Tibial artery (tissue), 4 donors: ENCODE measurements around the gene ZNF672.
A peak's percentile ranks its signal among the peaks of the same experiment; 100 is the strongest.

Source experiments
- DNase-seq, 2 donors: peaks; one replicate each; pipeline ENCODE4 v3.0.0-alpha.2; 2019
- H3K27ac ChIP-seq, 2 donors: fragments of 200-600 bp; sonication (generic) in 1 of 2; 1 replicate in 1 of 2; 2 replicates in 1 of 2; pipeline ENCODE4 v1.5.1; 2018 to 2019; ENCODE audit warnings: mild to moderate bottlenecking in 1 of 2
- H3K27me3 ChIP-seq, 2 donors: fragments of 200-600 bp; sonication (generic) in 1 of 2; one replicate each; pipeline versions ENCODE4 v1.5.1 to v1.6.0; 2016 to 2019
- H3K36me3 ChIP-seq, 3 donors: fragments of 200-600 bp; sonication (generic) in 2 of 3; one replicate each; pipeline ENCODE4 v1.5.1; 2016 to 2019; ENCODE audit warnings: mild to moderate bottlenecking in 2 of 3
- H3K4me1 ChIP-seq, 4 donors: fragments of 200-600 bp; sonication (generic) in 2 of 4; 1 replicate in 3 of 4; 2 replicates in 1 of 4; pipeline ENCODE4 v1.5.1; 2016 to 2019
- H3K4me3 ChIP-seq, 2 donors: fragments of 200-600 bp; sonication (generic) in 1 of 2; 1 replicate in 1 of 2; 2 replicates in 1 of 2; pipeline ENCODE4 v1.5.1; 2018 to 2019; ENCODE audit warnings: mild to moderate bottlenecking in 2 of 2
- H3K9me3 ChIP-seq, 3 donors: fragments of 200-600 bp; sonication (generic) in 1 of 3; one replicate each; pipeline ENCODE4 v1.5.1; 2016 to 2019
- intact Hi-C: fragments of 100-400 bp; cut with DNase I; formaldehyde crosslinking; loops from one replicate; pipeline ENCODE4 v1.15.0; 2023; ENCODE audit warnings: low total_unique reads
- TF ChIP-seq, protein P1 (sequence below), 2 experiments: fragments of 200-600 bp in 1 of 2; fragments of 450-650 bp in 1 of 2; IDR thresholded peaks; one replicate each; pipeline ENCODE4 v1.5.1; 2017 to 2019; ENCODE audit warnings: antibody characterized with exemption in 2 of 2, mild to moderate bottlenecking in 1 of 2, moderate library complexity in 1 of 2

ZNF672 gene

DNA sequence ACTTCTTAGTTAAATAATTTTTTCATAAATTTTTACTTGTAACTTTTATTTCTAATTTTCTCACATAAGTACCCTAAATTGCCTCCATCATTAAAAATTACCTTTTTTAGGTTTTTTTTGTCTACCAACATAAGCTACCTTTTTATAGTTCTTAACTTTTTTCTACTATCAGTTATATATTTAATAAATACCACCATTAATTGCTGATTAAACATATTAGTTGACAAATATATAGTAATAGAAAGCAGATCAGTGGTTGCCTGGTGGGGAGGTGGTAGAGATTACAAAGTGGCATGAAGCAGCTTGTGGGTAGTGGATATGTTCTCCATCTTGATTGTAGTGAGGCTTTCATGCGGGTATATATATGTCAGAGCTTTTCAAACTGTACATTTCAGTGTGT is 6.2 kb upstream of the ZNF672 start:
- no peak overlapping the region for H3K27ac ChIP-seq
- no peak for DNase-seq
- peaks cover 0 to 7% (median 3%) of the 10 kb centered on the region in 4 donors for H3K4me1 ChIP-seq
- H3K4me3 ChIP-seq = no peak overlapping the region
- no peaks in the 10 kb centered on the region for H3K9me3 ChIP-seq
- TF ChIP-seq, protein P1, sequence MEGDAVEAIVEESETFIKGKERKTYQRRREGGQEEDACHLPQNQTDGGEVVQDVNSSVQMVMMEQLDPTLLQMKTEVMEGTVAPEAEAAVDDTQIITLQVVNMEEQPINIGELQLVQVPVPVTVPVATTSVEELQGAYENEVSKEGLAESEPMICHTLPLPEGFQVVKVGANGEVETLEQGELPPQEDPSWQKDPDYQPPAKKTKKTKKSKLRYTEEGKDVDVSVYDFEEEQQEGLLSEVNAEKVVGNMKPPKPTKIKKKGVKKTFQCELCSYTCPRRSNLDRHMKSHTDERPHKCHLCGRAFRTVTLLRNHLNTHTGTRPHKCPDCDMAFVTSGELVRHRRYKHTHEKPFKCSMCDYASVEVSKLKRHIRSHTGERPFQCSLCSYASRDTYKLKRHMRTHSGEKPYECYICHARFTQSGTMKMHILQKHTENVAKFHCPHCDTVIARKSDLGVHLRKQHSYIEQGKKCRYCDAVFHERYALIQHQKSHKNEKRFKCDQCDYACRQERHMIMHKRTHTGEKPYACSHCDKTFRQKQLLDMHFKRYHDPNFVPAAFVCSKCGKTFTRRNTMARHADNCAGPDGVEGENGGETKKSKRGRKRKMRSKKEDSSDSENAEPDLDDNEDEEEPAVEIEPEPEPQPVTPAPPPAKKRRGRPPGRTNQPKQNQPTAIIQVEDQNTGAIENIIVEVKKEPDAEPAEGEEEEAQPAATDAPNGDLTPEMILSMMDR (IDR thresholded peaks at IDR 0.05) = no peak
- peaks cover 0 to 2% of the 10 kb centered on the region in 2 donors for H3K27me3 ChIP-seq
- no peaks in the 10 kb centered on the region for H3K36me3 ChIP-seq
- intact Hi-C loops = no loop called here

- intact Hi-C loops = no loop called here
- TF ChIP-seq, protein P1 (IDR thresholded peaks at IDR 0.05) = no peak
- no peaks in the 10 kb centered on the region for H3K9me3 ChIP-seq
- H3K4me3 ChIP-seq = no peak overlapping the region
- H3K27me3 ChIP-seq = peaks cover 0 to 2% of the 10 kb centered on the region in 2 donors
- DNase-seq = peak in 1 of 2 donors; percentile 34
- no peaks in the 10 kb centered on the region for H3K36me3 ChIP-seq
- no peak overlapping the region for H3K27ac ChIP-seq
- peaks cover 0 to 11% (median 7%) of the 10 kb centered on the region in 4 donors for H3K4me1 ChIP-seq
These were observed 3.6 kb upstream of the ZNF672 start for GRCh38 chr1:248834343-248834940.

- Histone ChIP-seq H3K27me3 (peaks cover 0 to 2% of the 10 kb centered on the region in 2 donors), H3K36me3 (no peaks in the 10 kb centered on the region), H3K9me3 (no peaks in the 10 kb centered on the region), H3K27ac (peak overlapping the region; percentile 100), H3K4me3 (peak overlapping the region; percentile 92 to 95), H3K4me1 (peaks cover 0 to 38% (median 21%) of the 10 kb centered on the region in 4 donors)
- DNase-seq = peak in 1 of 2 donors; percentile 47
- TF ChIP-seq, protein P1 (IDR thresholded peaks at IDR 0.05) = no peak
- intact Hi-C loops = no loop called here
These were observed 811 bp upstream of the ZNF672 start for GRCh38 chr1:248837045-248837780.

GRCh38 chr1:248838357-248839167 is 538 bp downstream of the ZNF672 start:
- intact Hi-C loops = loop anchor here (2.0 kb wide), 1 partner anchor 20 kb away; the partner anchor contains the start of gene ZNF692
- no peaks in the 10 kb centered on the region for H3K27me3 ChIP-seq
- peak; percentile 92 to 97 for DNase-seq
- peak overlapping the region; percentile 100 for H3K27ac ChIP-seq
- no peaks in the 10 kb centered on the region for H3K9me3 ChIP-seq
- TF ChIP-seq, protein P1 (IDR thresholded peaks at IDR 0.05) = no peak
- H3K36me3 ChIP-seq = peaks cover 0 to 5% (median 0%) of the 10 kb centered on the region in 3 donors
- peak overlapping the region; percentile 92 to 95 for H3K4me3 ChIP-seq
- H3K4me1 ChIP-seq = peaks cover 0 to 50% (median 28%) of the 10 kb centered on the region in 4 donors

DNA sequence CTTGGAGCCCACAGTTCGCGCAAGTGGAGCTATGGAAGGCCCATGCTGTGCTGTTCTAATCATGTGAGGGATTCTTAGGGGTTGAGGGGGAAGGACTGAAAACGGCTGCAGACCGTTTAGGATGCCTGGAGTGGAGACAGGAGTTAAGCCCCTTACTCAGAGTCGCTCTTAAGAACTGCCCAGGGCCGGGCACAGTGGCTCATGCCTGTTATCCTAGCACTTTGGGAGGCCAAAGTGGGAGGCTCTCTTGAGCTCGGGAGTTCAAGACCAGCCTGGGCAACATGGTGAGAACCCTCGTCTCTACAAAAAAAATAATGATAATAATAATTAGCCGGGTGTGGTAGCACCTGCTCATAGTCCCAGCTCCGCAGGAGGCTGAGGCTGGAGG is 1.1 kb downstream of the ZNF672 start:
- Histone ChIP-seq H3K9me3 (no peaks in the 10 kb centered on the region), H3K4me3 (peak overlapping the region; percentile 92 to 95), H3K27ac (peak overlapping the region; percentile 100), H3K36me3 (peaks cover 0 to 5% (median 0%) of the 10 kb centered on the region in 3 donors), H3K27me3 (no peaks in the 10 kb centered on the region), H3K4me1 (peaks cover 0 to 50% (median 28%) of the 10 kb centered on the region in 4 donors)
- intact Hi-C loops = loop anchor here (2.0 kb wide), 1 partner anchor 20 kb away; the partner anchor contains the start of gene ZNF692
- no peak for DNase-seq
- TF ChIP-seq, protein P1 (IDR thresholded peaks at IDR 0.05) = no peak
